GM12878 (cell line): ENCODE results near the gene CDC25A. TPM values are rescaled to one million over a fixed set of nuclear protein-coding genes. Genes with fewer than 3 reads are reported as not detected.

Experiments used
- DPF2 ChIP-seq: fragments of 450-650 bp; IDR thresholded peaks from 2 replicates; pipeline ENCODE4 v1.6.1; 2017; ENCODE audit warnings: mild to moderate bottlenecking
- EGR1 ChIP-seq, 2 experiments: IDR thresholded peaks; 1 replicate in 1 of 2; 2 replicates in 1 of 2; pipeline ENCODE4 v1.6.1; 2011 to 2012; ENCODE audit warnings: low read depth in 2 of 2, low read length in 2 of 2, borderline replicate concordance in 1 of 2, mild to moderate bottlenecking in 1 of 2, moderate library complexity in 1 of 2
- ESRRA ChIP-seq: IDR thresholded peaks from 2 replicates; pipeline ENCODE4 v1.6.1; 2012; ENCODE audit warnings: mild to moderate bottlenecking, low read length, improper control_type of control experiment
- GABPA ChIP-seq: IDR thresholded peaks from 2 replicates; pipeline ENCODE4 v1.6.1; 2014; ENCODE audit warnings: antibody characterized with exemption, low read depth, mild to moderate bottlenecking, inconsistent platforms
- LARP7 ChIP-seq: fragments of 450-650 bp; IDR thresholded peaks from 2 replicates; pipeline ENCODE4 v1.6.1; 2017; ENCODE audit warnings: mild to moderate bottlenecking
- MTA3 ChIP-seq: IDR thresholded peaks from 2 replicates; pipeline ENCODE4 v1.6.1; 2012; ENCODE audit warnings: low read length, inconsistent platforms, borderline replicate concordance
- NR2C2 ChIP-seq: IDR thresholded peaks from 2 replicates; pipeline ENCODE4 v1.6.1; 2011; ENCODE audit warnings: borderline replicate concordance, low read depth; ENCODE audit not compliant: control insufficient read depth, insufficient read length
- RBBP5 ChIP-seq: fragments of 200-600 bp; sonication (generic); conservative IDR thresholded peaks from 2 replicates; pipeline ENCODE4 v1.6.1; 2016
- SREBF2 ChIP-seq: IDR thresholded peaks from 2 replicates; pipeline ENCODE4 v1.6.1; 2012; ENCODE audit warnings: mild to moderate bottlenecking, low read length
- TAF1 ChIP-seq: IDR thresholded peaks from 2 replicates; pipeline ENCODE4 v1.6.1; 2011; ENCODE audit warnings: mild to moderate bottlenecking, low read depth, low read length, borderline replicate concordance
- TCF7 ChIP-seq: IDR thresholded peaks from 2 replicates; pipeline ENCODE4 v1.6.1; 2014; ENCODE audit warnings: antibody characterized with exemption, borderline replicate concordance
- ZNF207 ChIP-seq: fragments of 450-650 bp; IDR thresholded peaks from 2 replicates; pipeline ENCODE4 v1.6.1; 2014; ENCODE audit warnings: antibody characterized with exemption, mild to moderate bottlenecking, borderline replicate concordance
- polyA plus RNA-seq, 11 experiments: library from polyadenylated mRNA; depleted of rRNA in 4 of 11; unstranded in 6 of 11; stranded (reverse) in 5 of 11; fragments of >200 nt; fragmentation: Nextera tagmentation in 4 of 11; fragmentation: Illumina TruSeq in 1 of 11; extraction: Ambion mirVana in 4 of 11; extraction: Trizol in 1 of 11; gene quantifications; 1 replicate in 1 of 11; 2 replicates in 10 of 11; pipeline versions ENCODE4 v1.2.1 to v1.2.3, GENCODE V29; 2011 to 2016; ENCODE audit warnings: inconsistent platforms in 2 of 11, missing spikeins in 2 of 11, low read depth in 1 of 11
- total RNA-seq, 4 experiments: library from RNA; depleted of rRNA in 3 of 4; stranded (reverse); fragments of >200 nt in 3 of 4; fragmentation: Illumina TruSeq in 1 of 4; extraction: Trizol in 1 of 4; gene quantifications; 2 replicates each; pipeline versions ENCODE4 v1.2.1 to v1.2.3, GENCODE V29; 2013 to 2021
- TF ChIP-seq, protein P1 (sequence below): fragments of 450-650 bp; IDR thresholded peaks from 2 replicates; pipeline ENCODE4 v1.6.1; 2017; ENCODE audit warnings: antibody characterized with exemption, mild to moderate bottlenecking, moderate library complexity
- TF ChIP-seq, protein P2 (sequence below): fragments of 450-650 bp; IDR thresholded peaks from 2 replicates; pipeline ENCODE4 v1.6.1; 2018; ENCODE audit warnings: borderline replicate concordance, mild to moderate bottlenecking; ENCODE audit not compliant: partially characterized antibody

Gene CDC25A
- total and polyA plus RNA-seq, 10 of the 15 experiments (the other 5 are each of a cell fraction or from before 2014, with no cell fraction given): 2.9 to 36.6 (median 26.9) TPM

DNA sequence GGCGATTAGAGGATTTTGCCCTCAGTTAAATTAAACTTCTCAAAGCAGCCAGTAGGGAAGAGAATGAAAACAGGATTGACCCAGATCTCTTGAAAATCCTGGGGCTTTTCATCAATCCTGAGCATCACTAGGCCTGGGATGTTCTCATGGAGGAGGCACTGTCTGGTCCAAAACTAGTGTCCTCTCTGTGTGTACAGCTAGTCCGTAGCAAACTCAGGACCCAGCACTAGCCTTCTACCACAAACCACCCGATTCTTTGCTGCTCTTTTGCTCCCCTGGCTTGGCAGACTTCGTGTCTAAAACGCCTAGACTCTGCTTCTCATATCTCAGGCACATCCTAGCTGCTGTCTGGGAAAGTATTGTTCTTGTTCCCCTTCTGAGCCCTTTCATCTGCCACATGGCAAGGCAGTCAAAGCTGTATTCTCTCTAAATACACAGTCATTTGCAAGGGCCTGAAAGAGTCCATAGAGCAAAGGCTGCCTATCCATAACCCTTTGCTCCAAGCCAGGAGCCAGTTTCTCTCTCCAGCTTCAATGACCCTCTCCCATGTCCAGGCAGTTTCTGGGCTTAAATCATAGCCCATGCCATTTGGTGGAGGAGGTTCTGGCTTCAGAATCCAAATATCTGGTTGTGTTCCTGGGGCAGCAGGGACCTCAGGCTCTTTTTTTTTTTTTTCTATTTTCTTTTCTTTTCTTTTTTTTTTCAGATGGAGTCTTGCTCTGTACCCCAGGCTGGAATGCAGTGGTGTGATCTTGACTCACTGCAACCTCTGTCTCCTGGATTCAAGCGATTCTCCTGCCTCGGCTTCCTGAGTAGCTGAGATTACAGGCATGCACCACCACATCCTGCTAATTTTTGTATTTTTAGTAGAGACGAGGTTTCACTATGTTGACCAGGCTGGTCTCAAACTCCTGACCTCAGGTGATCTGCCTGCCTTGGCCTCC, 52.4 kb downstream of the CDC25A start (continued):
- TF ChIP-seq, protein P1, sequence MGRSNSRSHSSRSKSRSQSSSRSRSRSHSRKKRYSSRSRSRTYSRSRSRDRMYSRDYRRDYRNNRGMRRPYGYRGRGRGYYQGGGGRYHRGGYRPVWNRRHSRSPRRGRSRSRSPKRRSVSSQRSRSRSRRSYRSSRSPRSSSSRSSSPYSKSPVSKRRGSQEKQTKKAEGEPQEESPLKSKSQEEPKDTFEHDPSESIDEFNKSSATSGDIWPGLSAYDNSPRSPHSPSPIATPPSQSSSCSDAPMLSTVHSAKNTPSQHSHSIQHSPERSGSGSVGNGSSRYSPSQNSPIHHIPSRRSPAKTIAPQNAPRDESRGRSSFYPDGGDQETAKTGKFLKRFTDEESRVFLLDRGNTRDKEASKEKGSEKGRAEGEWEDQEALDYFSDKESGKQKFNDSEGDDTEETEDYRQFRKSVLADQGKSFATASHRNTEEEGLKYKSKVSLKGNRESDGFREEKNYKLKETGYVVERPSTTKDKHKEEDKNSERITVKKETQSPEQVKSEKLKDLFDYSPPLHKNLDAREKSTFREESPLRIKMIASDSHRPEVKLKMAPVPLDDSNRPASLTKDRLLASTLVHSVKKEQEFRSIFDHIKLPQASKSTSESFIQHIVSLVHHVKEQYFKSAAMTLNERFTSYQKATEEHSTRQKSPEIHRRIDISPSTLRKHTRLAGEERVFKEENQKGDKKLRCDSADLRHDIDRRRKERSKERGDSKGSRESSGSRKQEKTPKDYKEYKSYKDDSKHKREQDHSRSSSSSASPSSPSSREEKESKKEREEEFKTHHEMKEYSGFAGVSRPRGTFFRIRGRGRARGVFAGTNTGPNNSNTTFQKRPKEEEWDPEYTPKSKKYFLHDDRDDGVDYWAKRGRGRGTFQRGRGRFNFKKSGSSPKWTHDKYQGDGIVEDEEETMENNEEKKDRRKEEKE: no peak
- no peak for TF ChIP-seq TCF7
- no peak for TF ChIP-seq NR2C2
- no peak for TF ChIP-seq LARP7
- TF ChIP-seq ESRRA: no peak
- no peak for TF ChIP-seq SREBF2
- no peak for TF ChIP-seq EGR1 (IDR thresholded peaks at IDR 0.05; ENCODE audit: borderline replicate concordance in 1 of 2, low read depth in 2 of 2, low read length in 2 of 2)
- TF ChIP-seq RBBP5: no peak
- TF ChIP-seq, protein P2, sequence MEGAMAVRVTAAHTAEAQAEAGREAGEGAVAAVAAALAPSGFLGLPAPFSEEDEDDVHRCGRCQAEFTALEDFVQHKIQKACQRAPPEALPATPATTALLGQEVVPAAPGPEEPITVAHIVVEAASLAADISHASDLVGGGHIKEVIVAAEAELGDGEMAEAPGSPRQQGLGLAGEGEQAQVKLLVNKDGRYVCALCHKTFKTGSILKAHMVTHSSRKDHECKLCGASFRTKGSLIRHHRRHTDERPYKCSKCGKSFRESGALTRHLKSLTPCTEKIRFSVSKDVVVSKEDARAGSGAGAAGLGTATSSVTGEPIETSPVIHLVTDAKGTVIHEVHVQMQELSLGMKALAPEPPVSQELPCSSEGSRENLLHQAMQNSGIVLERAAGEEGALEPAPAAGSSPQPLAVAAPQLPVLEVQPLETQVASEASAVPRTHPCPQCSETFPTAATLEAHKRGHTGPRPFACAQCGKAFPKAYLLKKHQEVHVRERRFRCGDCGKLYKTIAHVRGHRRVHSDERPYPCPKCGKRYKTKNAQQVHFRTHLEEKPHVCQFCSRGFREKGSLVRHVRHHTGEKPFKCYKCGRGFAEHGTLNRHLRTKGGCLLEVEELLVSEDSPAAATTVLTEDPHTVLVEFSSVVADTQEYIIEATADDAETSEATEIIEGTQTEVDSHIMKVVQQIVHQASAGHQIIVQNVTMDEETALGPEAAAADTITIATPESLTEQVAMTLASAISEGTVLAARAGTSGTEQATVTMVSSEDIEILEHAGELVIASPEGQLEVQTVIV: no peak
- TF ChIP-seq MTA3: no peak
- TF ChIP-seq GABPA: no peak
- TF ChIP-seq TAF1: no peak
- no peak for TF ChIP-seq ZNF207
- no peak for TF ChIP-seq DPF2
